ENCODE measurements around the gene COQ8A.

The COQ8A gene

GRCh38 chr1:227033880-227034279, 93.8 kb downstream of the COQ8A start:
- no peak for DNase-seq

GRCh38 chr1:227035316-227035715, 95.2 kb downstream of the COQ8A start:
- DNase-seq = no peak

- no peak for DNase-seq
These were observed 97.0 kb downstream of the COQ8A start for GRCh38 chr1:227037121-227037520.
